MM.1S (cell line): Measurements from ENCODE around the gene CBX5.
"Not testable (repeated sequence)": the region's sequence is repeated elsewhere in the genome, so short reads cannot be mapped to it uniquely, and the experiment has no call there.

Experiments used
- DNase-seq: peaks from one replicate; pipeline ENCODE4 v3.0.0-alpha.2; 2015
- H2AFZ ChIP-seq: fragments of 300-600 bp; sonication (generic); 2 replicates; pipeline ENCODE4 v1.6.0; 2016; ENCODE audit warnings: antibody characterized with exemption, low read length
- H3F3A ChIP-seq: fragments of 300-600 bp; sonication (generic); 2 replicates; pipeline ENCODE4 v1.6.1; 2016; ENCODE audit warnings: mild to moderate bottlenecking, antibody characterized with exemption, low read length, moderate library complexity, mixed read lengths; ENCODE audit not compliant: insufficient read depth
- H3K27ac ChIP-seq: fragments of 300-600 bp; sonication (generic); 2 replicates; pipeline ENCODE4 v1.5.1; 2016; ENCODE audit warnings: mild to moderate bottlenecking, low read length
- H3K27me3 ChIP-seq: fragments of 300-600 bp; sonication (generic); replicated peaks from 2 replicates; pipeline ENCODE4 v1.6.0; 2016; ENCODE audit warnings: low read length; ENCODE audit not compliant: insufficient read depth
- H3K36me3 ChIP-seq: fragments of 300-600 bp; sonication (generic); replicated peaks from 2 replicates; pipeline ENCODE4 v1.6.1; 2016; ENCODE audit warnings: mild to moderate bottlenecking, low read length, mixed read lengths; ENCODE audit not compliant: insufficient read depth
- H3K4me1 ChIP-seq: fragments of 300-600 bp; sonication (generic); 2 replicates; pipeline ENCODE4 v1.6.1; 2016; ENCODE audit warnings: low read length, mixed read lengths
- H3K4me2 ChIP-seq: fragments of 300-600 bp; sonication (generic); 2 replicates; pipeline ENCODE4 v1.6.0; 2016; ENCODE audit warnings: low read depth, low read length
- H3K4me3 ChIP-seq: fragments of 300-600 bp; sonication (generic); 2 replicates; pipeline ENCODE4 v1.5.1; 2016; ENCODE audit warnings: low read length, mixed read lengths
- H3K79me2 ChIP-seq: fragments of 300-600 bp; sonication (generic); 2 replicates; pipeline ENCODE4 v1.6.1; 2016; ENCODE audit warnings: mixed run types, low read length, mixed read lengths
- H3K9ac ChIP-seq: fragments of 300-600 bp; sonication (generic); 2 replicates; pipeline ENCODE4 v1.6.1; 2016; ENCODE audit warnings: low read length, mixed read lengths
- H3K9me2 ChIP-seq: fragments of 300-600 bp; sonication (generic); replicated peaks from 2 replicates; pipeline ENCODE4 v1.6.1; 2016; ENCODE audit warnings: mild to moderate bottlenecking, low read length, mixed read lengths; ENCODE audit not compliant: insufficient read depth
- H3K9me3 ChIP-seq: fragments of 300-600 bp; sonication (generic); replicated peaks from 2 replicates; pipeline ENCODE4 v1.6.1; 2016; ENCODE audit warnings: mild to moderate bottlenecking, low read length, mixed read lengths; ENCODE audit not compliant: insufficient read depth
- H4K20me1 ChIP-seq: fragments of 300-600 bp; sonication (generic); 2 replicates; pipeline ENCODE4 v1.6.1; 2016; ENCODE audit warnings: mild to moderate bottlenecking, low read length, moderate library complexity, mixed read lengths; ENCODE audit not compliant: insufficient read depth
- EZH2 ChIP-seq: fragments of 300-600 bp; sonication (generic); optimal IDR thresholded peaks from 2 replicates; pipeline ENCODE3; 2017; ENCODE audit warnings: low read depth, mild to moderate bottlenecking, antibody characterized with exemption, low read length, mixed read lengths
- EZH2phosphoT487 ChIP-seq: fragments of 300-600 bp; sonication (generic); IDR thresholded peaks from 2 replicates; pipeline ENCODE4 v1.6.1; 2018; ENCODE audit warnings: antibody characterized with exemption, low read length
- TF ChIP-seq, protein P1 (sequence below): fragments of 300-600 bp; sonication (generic); IDR thresholded peaks from 2 replicates; pipeline ENCODE4 v1.5.1; 2016; ENCODE audit warnings: antibody characterized with exemption, low read length, mixed read lengths

The CBX5 gene

DNA sequence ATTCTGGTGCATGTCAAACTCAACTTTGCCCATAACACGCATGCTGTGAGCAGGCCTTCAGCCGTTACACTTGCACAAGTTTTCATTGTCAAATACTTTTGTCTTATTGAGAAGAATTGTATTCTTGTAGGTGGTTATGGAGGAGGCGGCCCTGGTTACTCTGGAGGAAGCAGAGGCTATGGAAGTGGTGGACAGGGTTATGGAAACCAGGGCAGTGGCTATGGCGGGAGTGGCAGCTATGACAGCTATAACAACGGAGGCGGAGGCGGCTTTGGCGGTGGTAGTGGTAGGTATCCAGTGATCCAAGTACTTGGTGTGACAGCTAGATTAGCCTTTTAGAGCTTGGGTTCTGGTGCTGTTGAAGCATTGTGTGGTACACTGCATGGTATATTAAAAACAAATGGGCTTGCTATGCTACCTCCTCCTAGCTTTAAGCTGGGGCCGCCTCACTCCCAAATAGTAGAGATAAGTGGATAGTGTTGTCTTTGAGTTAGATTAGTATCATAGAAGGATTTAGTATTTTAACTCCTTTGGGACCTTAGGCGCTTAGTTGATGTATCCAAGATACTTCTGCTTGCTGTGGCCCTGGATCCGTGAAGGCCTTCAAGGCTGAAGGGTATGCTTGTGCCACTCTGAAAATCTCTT is 3.1 kb upstream of the CBX5 start:
- no peak overlapping the region for H3K27ac ChIP-seq
- peak overlapping the region; percentile 86 for H3K4me3 ChIP-seq
- no peaks in the 10 kb centered on the region for H3K27me3 ChIP-seq
- peaks cover 70% of the 10 kb centered on the region for H3F3A ChIP-seq
- no peak for TF ChIP-seq EZH2
- TF ChIP-seq, protein P1, sequence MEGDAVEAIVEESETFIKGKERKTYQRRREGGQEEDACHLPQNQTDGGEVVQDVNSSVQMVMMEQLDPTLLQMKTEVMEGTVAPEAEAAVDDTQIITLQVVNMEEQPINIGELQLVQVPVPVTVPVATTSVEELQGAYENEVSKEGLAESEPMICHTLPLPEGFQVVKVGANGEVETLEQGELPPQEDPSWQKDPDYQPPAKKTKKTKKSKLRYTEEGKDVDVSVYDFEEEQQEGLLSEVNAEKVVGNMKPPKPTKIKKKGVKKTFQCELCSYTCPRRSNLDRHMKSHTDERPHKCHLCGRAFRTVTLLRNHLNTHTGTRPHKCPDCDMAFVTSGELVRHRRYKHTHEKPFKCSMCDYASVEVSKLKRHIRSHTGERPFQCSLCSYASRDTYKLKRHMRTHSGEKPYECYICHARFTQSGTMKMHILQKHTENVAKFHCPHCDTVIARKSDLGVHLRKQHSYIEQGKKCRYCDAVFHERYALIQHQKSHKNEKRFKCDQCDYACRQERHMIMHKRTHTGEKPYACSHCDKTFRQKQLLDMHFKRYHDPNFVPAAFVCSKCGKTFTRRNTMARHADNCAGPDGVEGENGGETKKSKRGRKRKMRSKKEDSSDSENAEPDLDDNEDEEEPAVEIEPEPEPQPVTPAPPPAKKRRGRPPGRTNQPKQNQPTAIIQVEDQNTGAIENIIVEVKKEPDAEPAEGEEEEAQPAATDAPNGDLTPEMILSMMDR = no peak
- no peaks in the 10 kb centered on the region for H3K9me2 ChIP-seq
- peaks cover 41% of the 10 kb centered on the region for H4K20me1 ChIP-seq
- H3K4me1 ChIP-seq = peaks cover 21% of the 10 kb centered on the region
- DNase-seq = no peak
- H2AFZ ChIP-seq = no peak overlapping the region
- peaks cover 25% of the 10 kb centered on the region for H3K36me3 ChIP-seq
- H3K4me2 ChIP-seq = peak overlapping the region; percentile 65
- H3K9me3 ChIP-seq = no peaks in the 10 kb centered on the region
- H3K79me2 ChIP-seq = peaks cover 59% of the 10 kb centered on the region
- peak overlapping the region; percentile 96; the same call in 1 of the 2 replicates for H3K9ac ChIP-seq

DNA sequence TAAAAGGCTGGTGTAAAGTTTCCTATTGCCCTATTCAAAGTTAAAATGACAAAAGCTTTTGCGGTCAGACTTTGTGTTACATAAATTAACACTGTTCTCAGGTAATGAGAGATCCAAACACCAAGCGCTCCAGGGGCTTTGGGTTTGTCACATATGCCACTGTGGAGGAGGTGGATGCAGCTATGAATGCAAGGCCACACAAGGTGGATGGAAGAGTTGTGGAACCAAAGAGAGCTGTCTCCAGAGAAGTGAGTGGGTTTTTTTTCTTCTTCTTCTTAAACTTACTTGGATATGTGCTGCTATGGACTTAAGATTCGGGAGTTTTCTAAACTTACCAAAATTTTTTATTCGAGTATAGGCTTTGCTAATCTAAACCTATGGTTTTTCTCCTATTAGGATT is 1.8 kb upstream of the CBX5 start:
- not testable (repeated sequence) for H3K27me3 ChIP-seq, H3K9me3 ChIP-seq, H2AFZ ChIP-seq, H3K9me2 ChIP-seq, DNase-seq
- H4K20me1 ChIP-seq = peaks cover 36% of the 10 kb centered on the region
- H3K36me3 ChIP-seq = peaks cover 25% of the 10 kb centered on the region
- H3K9ac ChIP-seq = peak overlapping the region; percentile 96
- H3K4me2 ChIP-seq = peak overlapping the region; percentile 65
- peaks cover 56% of the 10 kb centered on the region for H3F3A ChIP-seq
- H3K4me3 ChIP-seq = peak overlapping the region; percentile 86
- peaks cover 73% of the 10 kb centered on the region for H3K79me2 ChIP-seq
- peaks cover 28% of the 10 kb centered on the region for H3K4me1 ChIP-seq
- peak overlapping the region; percentile 68; the same call in 1 of the 2 replicates for H3K27ac ChIP-seq

DNA sequence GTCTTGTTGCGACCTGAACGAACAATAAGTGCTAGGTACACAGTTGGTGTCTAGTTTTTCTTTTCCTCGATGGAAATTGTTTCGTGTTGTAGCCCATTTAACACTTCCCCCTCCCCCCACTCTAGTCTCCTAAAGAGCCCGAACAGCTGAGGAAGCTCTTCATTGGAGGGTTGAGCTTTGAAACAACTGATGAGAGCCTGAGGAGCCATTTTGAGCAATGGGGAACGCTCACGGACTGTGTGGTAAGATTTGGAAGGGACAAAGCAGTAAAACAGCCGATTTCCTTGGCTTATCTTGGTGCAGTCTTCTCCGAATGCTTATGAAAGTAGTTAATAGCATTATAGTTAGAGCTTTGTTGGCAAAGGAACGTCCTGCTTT is 1.3 kb upstream of the CBX5 start:
- Histone ChIP-seq H3K36me3 (peaks cover 25% of the 10 kb centered on the region), H3K27ac (peak overlapping the region; percentile 68), H3K79me2 (peaks cover 77% of the 10 kb centered on the region), H4K20me1 (peaks cover 32% of the 10 kb centered on the region), H3K4me2 (peak overlapping the region; percentile 65), H3K4me1 (peaks cover 32% of the 10 kb centered on the region), H3K9ac (peak overlapping the region; percentile 96), H3F3A (peaks cover 52% of the 10 kb centered on the region), H3K4me3 (peak overlapping the region; percentile 86)
- not testable (repeated sequence) for H2AFZ ChIP-seq, H3K9me2 ChIP-seq, H3K27me3 ChIP-seq, DNase-seq, H3K9me3 ChIP-seq

DNA sequence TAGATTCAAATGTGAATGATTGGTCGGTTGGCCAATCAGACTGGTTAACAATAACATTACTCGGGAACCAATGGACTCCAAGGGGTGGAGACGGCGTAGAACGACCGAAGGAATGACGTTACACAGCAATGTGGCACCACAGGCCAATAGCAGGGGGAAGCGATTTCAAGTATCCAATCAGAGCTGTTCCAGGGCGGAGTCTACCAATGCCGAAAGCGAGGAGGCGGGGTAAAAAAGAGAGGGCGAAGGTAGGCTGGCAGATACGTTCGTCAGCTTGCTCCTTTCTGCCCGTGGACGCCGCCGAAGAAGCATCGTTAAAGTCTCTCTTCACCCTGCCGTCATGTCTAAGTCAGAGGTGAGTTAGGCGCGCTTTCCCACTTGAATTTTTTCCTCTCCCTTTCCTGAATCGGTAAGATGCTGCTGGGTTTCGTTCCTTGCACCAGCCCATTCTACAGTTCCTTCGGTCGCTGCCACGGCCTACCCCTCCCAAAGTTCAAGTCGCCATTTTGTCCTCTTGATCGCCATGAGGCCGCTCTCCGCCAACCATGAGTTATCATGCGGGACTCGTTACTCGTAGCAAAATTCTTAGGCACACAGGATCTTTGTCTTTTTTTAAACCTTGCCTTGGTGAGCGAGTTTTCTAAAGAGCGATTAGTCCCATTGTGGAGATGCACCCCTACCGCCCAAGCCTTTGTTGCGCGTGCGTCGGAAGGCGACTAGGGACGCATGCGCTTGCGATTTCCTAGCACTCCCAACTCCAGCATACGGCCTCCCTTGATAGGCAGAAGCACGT is 742 bp upstream of the CBX5 start, which contains the start of gene HNRNPA1:
TSS of gene HNRNPA1 (plus strand) at position 259 of the 793 bp plus-strand sequence. CDS start at position 341, 82 bp downstream.
- Histone ChIP-seq H4K20me1 (peaks cover 29% of the 10 kb centered on the region), H3K27me3 (no peaks in the 10 kb centered on the region)

More for the DNA sequence above, 742 bp upstream of the CBX5 start, which contains the start of gene HNRNPA1:
- H3K36me3 ChIP-seq = peaks cover 25% of the 10 kb centered on the region
- peak; percentile 100 for DNase-seq
- H3K9me3 ChIP-seq = no peaks in the 10 kb centered on the region
- peaks cover 33% of the 10 kb centered on the region for H3K4me1 ChIP-seq
- peak within 1 kb of the TSS; percentile 96 for H3K9ac ChIP-seq
- peak within 1 kb of the TSS; percentile 99 for H3K4me3 ChIP-seq
- H3K27ac ChIP-seq = peak within 1 kb of the TSS; percentile 84
- peak within 1 kb of the TSS; percentile 74 for H3K4me2 ChIP-seq
- peaks cover 83% of the 10 kb centered on the region for H3K79me2 ChIP-seq
- peaks cover 49% of the 10 kb centered on the region for H3F3A ChIP-seq
- TF ChIP-seq EZH2phosphoT487 (no peak), EZH2 (no peak)
- TF ChIP-seq, protein P1 = no peak
- peak within 1 kb of the TSS; percentile 80 for H2AFZ ChIP-seq
- H3K9me2 ChIP-seq = no peaks in the 10 kb centered on the region
